Measurements from ENCODE around the gene TRHDE.

DNA sequence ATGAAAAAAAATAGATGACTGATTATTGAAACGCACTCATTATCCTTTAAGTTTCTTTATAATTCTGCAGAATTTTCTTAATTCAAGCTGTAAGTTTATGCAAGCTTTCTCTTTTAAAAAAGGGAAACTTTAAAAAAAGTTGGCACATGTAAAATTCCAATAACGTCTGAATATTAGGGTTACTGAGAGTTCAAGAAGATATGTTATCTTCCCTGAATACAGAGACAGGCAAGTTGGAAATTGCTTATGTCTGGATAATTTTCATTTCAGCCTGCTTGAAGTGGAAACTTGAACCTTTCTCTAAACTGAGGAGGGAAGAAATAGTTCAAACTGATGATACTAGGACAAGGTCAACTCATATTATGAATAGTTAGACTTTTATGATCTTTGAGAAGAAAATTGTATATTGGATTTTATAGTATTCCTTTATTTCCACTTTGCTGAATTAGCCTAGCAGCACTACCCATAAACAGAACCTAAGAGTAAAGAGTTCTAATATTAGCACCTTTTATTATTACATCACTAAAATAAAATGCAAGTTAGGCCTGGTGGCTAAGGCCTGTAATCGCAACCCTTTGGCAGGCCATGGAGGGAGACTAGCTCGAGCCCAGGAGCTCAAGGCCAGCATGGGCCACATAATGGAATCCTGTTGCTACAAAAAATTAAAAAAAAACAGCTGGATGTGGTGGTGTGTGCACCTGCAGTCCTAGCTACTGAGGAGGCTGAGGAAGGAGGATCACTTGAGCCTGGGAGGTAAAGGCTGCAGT is 288.0 kb downstream of the TRHDE start:
- TF ChIP-seq CTCF (conservative IDR thresholded peaks at IDR 0.05; ENCODE audit: low read depth, low read length): no peak
- TF ChIP-seq EZH2 (IDR thresholded peaks at IDR 0.05; ENCODE audit: borderline replicate concordance, low read depth, low read length, poor library complexity, severe bottlenecking): no peak
